Thymus (tissue), 11 donors: ENCODE results near the gene ARMC3. TPM values are rescaled to one million over a fixed set of nuclear protein-coding genes. Genes with fewer than 3 reads are reported as not detected.

Experiments
- DNase-seq, 9 donors: peaks; one replicate each; pipeline ENCODE4 v3.0.0-alpha.2; 2013; ENCODE audit warnings: low spot score in 9 of 9, low read depth in 6 of 9, missing footprints in 1 of 9
- H3K27ac ChIP-seq, 2 donors: one replicate each; pipeline ENCODE4 v1.5.1; 2013; ENCODE audit warnings: control low read depth in 1 of 2, low read depth in 1 of 2, low read length in 1 of 2, mild to moderate bottlenecking in 1 of 2, moderate library complexity in 1 of 2
- H3K27me3 ChIP-seq, 2 donors: one replicate each; pipeline ENCODE4 v1.5.1; 2013; ENCODE audit warnings: low read length in 1 of 2; ENCODE audit not compliant: control insufficient read depth in 2 of 2, insufficient read depth in 1 of 2
- H3K36me3 ChIP-seq, 2 donors: one replicate each; pipeline ENCODE4 v1.5.1; 2013; ENCODE audit warnings: low read length in 1 of 2, mild to moderate bottlenecking in 1 of 2, moderate library complexity in 1 of 2; ENCODE audit not compliant: control insufficient read depth in 2 of 2, insufficient read depth in 2 of 2
- H3K4me1 ChIP-seq, 2 donors: one replicate each; pipeline ENCODE4 v1.5.1; 2013; ENCODE audit warnings: low read length in 2 of 2; ENCODE audit not compliant: control insufficient read depth in 2 of 2, insufficient read depth in 2 of 2
- H3K4me3 ChIP-seq, 2 donors: one replicate each; pipeline ENCODE4 v1.5.1; 2013; ENCODE audit warnings: low read length in 2 of 2, control low read depth in 1 of 2, mild to moderate bottlenecking in 1 of 2
- H3K9me3 ChIP-seq, 2 donors: one replicate each; pipeline ENCODE4 v1.5.1; 2013; ENCODE audit warnings: low read length in 1 of 2, mild to moderate bottlenecking in 1 of 2; ENCODE audit not compliant: control insufficient read depth in 2 of 2, insufficient read depth in 1 of 2
- WGBS: extraction: QIAGEN DNeasy Blood & Tissue Kit; methylation state at CpG from one replicate; pipeline ENCODE4 v1.1.7; 2013; 5-methylcytosine and 5-hydroxymethylcytosine counted together
- polyA plus RNA-seq: library from polyadenylated mRNA; stranded (reverse); fragments of 200-250 nt; gene quantifications from one replicate; pipeline ENCODE4 v1.2.3, GENCODE V29; 2013
- total RNA-seq: library from RNA; stranded (reverse); fragments of 120-200 nt; gene quantifications from one replicate; pipeline ENCODE4 v1.2.4, GENCODE V29; 2013
- donor health status: healthy.

The ARMC3 gene
- total and polyA plus RNA-seq, 2 donors = 0.09 to 0.11 TPM

DNA sequence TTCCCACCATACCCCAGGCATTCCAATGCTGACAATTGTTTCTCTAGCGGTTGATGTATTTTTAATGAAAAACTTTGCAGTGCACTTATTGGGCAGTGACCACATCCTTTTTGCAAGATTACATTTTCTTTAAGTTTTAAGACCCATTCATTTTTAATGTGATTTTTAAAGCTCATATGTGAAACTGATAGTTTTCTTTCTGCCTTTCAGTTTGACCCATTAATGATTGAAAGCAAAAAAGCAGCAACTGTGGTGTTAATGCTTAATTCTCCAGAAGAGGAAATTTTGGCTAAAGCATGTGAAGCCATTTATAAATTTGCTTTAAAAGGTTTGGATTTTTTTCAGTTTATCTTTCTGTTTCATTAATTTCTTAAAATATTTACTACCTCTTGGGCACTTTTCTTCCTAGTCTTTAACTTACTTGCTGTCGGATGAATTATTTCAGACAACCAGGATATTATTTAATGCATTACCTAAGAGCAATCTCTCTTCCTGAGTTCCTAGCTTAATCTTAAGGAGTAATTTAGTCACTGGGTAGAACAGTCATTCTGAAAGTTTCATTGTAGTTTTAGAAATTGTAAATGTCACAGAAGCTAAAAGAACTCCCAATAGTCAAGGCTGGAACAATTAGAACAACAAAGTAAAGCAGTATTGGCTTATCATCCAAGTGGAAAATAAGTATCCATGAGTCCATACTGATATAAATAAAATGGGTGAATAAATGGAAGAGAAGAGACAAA, 18.3 kb downstream of the ARMC3 start:
- Histone ChIP-seq H3K27me3 (no peaks in the 10 kb centered on the region), H3K27ac (no peak overlapping the region), H3K4me3 (no peak overlapping the region), H3K4me1 (no peaks in the 10 kb centered on the region), H3K36me3 (no peaks in the 10 kb centered on the region), H3K9me3 (no peaks in the 10 kb centered on the region)
- 98% methylated on average over 2 of the region's 2 CpGs for WGBS
- DNase-seq = no peak

DNA sequence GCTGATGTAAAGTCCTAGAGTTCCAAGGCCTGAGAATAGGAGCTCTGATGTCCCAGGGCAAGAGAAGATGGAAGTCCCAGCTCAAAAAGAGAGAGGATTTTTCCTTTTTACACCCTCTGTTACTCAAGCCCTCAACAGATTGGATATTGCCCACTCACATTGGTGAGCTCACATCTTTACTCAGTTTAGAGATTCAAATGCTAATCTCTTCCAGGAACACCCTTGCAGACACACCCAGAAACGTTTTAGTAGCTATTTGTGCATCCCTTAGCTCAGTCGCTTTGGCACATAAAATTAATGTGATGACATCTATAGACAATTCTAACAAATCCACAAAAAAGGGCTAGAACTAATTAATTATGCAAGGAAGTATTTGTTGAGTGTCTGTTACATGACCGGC, 27.1 kb downstream of the ARMC3 start:
- Histone ChIP-seq H3K4me3 (no peak overlapping the region), H3K9me3 (no peaks in the 10 kb centered on the region), H3K36me3 (no peaks in the 10 kb centered on the region), H3K27ac (no peak overlapping the region), H3K27me3 (no peaks in the 10 kb centered on the region), H3K4me1 (no peaks in the 10 kb centered on the region)
- no peak for DNase-seq
- 91% methylated on average over 3 of the region's 3 CpGs for WGBS

DNA sequence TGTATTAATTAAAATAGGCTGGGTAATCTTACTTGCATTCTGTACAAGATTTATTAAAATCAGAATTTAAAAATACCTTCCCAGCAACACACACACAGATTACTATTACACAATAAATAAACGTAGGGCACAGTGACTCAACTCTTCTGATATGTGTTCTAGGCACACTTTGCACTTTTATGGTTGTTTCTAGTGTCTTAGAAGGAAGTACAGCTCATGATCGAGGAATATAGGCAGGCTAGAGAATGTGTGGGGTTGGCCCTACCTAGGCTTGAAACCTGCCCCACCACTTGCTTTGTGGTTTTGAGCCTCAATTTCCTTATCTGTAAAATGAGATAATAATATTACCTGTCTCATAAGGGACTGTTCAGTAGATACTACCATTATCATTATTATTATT, 30.5 kb downstream of the ARMC3 start:
- Histone ChIP-seq H3K27ac (no peak overlapping the region), H3K36me3 (no peaks in the 10 kb centered on the region), H3K4me3 (no peak overlapping the region), H3K4me1 (no peaks in the 10 kb centered on the region), H3K9me3 (no peaks in the 10 kb centered on the region), H3K27me3 (no peaks in the 10 kb centered on the region)
- no peak for DNase-seq
- 95% methylated on average over 2 of the region's 2 CpGs for WGBS

DNA sequence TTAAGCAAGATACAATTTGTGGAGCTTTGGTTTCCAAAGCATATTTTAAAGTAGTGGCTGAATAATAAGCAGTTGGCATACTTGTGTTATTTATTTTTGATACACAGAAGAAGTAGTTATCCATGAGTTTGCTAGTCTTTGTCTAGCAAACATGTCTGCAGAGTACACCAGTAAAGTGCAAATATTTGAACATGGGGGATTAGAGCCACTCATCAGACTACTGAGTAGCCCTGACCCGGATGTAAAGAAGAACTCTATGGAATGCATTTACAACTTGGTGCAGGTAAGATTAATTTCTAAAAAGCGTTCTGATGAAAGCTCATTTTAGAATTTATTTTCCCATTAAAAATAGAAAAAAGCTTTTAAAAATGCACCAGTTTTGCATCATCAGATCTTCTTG, 31.4 kb downstream of the ARMC3 start:
- H3K36me3 ChIP-seq = no peaks in the 10 kb centered on the region
- H3K9me3 ChIP-seq = no peaks in the 10 kb centered on the region
- no peak overlapping the region for H3K27ac ChIP-seq
- DNase-seq = no peak
- H3K27me3 ChIP-seq = no peaks in the 10 kb centered on the region
- WGBS = 94% methylated on average over 2 of the region's 2 CpGs
- H3K4me1 ChIP-seq = no peaks in the 10 kb centered on the region
- H3K4me3 ChIP-seq = no peak overlapping the region

DNA sequence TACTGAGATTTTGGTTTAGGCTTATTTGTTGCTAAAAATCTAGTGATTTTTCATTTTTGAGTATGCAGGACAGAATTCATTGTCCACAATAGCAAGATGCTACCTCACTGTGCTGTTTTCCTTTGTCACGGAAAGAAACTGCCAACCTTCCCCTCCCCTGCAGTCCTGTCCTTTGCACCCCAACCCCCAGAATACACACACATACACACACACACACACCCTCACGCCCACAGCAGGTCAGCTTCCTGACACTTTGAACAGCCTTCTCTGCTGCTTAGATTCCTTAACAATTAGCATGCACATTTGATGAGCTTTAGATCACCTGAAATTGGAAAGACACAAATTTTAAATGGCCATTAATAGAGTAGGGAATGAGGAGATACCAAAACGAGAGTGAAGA, 32.1 kb downstream of the ARMC3 start:
- WGBS = 89% methylated on average over 3 of the region's 3 CpGs

DNA sequence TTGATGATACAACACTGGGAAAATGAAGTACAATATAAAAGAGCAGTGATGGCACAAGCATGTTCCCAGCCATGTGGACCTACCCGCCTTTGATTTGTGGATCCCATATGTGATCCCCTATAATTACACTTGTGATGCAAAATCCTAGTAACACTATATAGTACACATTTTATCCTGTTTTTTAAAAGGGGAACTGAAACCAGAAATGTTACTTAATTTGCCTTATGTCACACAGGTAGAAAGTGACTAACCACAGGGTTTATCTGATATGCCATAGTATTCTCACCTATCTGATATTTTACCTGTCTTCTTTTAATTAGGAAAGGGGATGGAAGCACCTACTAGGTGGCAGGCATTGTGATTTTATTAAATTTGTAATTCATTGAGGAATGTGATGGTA, 35.0 kb downstream of the ARMC3 start:
- 99% methylated on average over 1 of the region's 1 CpG for WGBS
- H3K36me3 ChIP-seq = no peaks in the 10 kb centered on the region
- no peak overlapping the region for H3K27ac ChIP-seq
- H3K27me3 ChIP-seq = no peaks in the 10 kb centered on the region
- no peak for DNase-seq
- no peak overlapping the region for H3K4me3 ChIP-seq
- no peaks in the 10 kb centered on the region for H3K9me3 ChIP-seq
- H3K4me1 ChIP-seq = no peaks in the 10 kb centered on the region

More for the DNA sequence above, 32.1 kb downstream of the ARMC3 start:
- Histone ChIP-seq H3K27ac (no peak overlapping the region), H3K9me3 (no peaks in the 10 kb centered on the region), H3K4me3 (no peak overlapping the region), H3K27me3 (no peaks in the 10 kb centered on the region), H3K36me3 (no peaks in the 10 kb centered on the region), H3K4me1 (no peaks in the 10 kb centered on the region)
- no peak for DNase-seq

DNA sequence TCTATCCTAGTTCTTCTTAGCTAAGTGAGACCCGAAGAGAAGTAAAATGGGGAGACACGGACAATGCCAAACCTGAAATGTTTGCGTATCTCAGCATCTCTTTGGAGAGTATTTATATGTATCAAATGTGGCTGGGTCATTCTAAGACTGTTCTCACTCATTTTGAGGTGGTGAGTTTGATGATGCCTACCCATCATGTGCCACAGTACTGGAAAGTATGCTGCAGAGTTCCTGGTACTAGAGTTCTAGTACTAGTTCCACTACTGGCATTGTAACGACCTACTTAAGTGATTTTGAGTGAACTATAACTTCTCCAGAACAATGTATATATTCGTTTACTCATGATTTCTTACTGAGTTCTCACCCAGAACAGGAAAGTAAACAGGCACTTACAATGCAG, 41.9 kb downstream of the ARMC3 start:
- Histone ChIP-seq H3K4me1 (no peaks in the 10 kb centered on the region), H3K4me3 (no peak overlapping the region), H3K27me3 (no peaks in the 10 kb centered on the region), H3K36me3 (no peaks in the 10 kb centered on the region), H3K9me3 (no peaks in the 10 kb centered on the region), H3K27ac (no peak overlapping the region)
- WGBS = 96% methylated on average over 5 of the region's 5 CpGs
- no peak for DNase-seq

DNA sequence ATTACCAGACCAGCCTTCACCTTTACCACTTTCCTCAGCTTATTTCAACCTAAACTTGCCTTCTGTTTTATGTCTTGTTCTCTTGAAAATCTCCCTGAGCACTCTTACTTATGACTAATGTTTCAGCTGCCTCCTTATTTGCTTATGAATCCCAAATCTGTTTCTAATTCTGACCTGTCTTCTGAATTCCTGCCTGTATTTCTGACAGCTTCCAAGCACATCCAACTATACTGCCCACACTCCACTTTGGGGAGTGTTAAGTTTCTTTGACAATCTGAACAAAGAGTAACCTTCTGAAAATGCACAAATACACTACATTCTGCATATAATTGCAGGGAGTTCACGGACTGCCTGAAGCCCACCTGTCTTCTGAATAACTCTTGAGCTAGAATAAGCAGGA, 48.7 kb downstream of the ARMC3 start:
- DNase-seq = no peak
- no peaks in the 10 kb centered on the region for H3K4me1 ChIP-seq
- no peaks in the 10 kb centered on the region for H3K27me3 ChIP-seq
- WGBS = 99% methylated on average over 1 of the region's 1 CpG
- H3K36me3 ChIP-seq = no peaks in the 10 kb centered on the region
- no peaks in the 10 kb centered on the region for H3K9me3 ChIP-seq
- H3K27ac ChIP-seq = no peak overlapping the region
- H3K4me3 ChIP-seq = no peak overlapping the region

DNA sequence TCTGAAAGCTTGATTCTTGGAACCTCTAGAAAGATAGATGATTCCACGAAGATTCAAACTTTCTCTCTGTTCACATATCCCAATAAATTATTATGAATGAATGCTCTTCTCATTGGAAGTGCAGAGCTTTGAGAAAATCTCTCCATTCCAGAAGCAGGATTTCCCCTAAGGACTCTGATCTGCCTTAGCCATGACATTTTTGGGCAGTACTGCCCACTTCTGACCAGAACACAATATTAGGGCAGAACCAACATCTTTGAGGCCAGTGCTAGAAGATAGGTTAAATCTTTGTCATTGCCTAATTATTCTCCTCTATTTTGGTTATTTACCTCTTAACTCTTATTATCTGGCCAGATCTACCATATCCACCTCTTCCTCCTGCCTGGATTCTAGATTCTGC, 49.9 kb downstream of the ARMC3 start:
- Histone ChIP-seq H3K36me3 (no peaks in the 10 kb centered on the region), H3K4me3 (no peak overlapping the region), H3K27me3 (no peaks in the 10 kb centered on the region), H3K9me3 (no peaks in the 10 kb centered on the region), H3K27ac (no peak overlapping the region), H3K4me1 (no peaks in the 10 kb centered on the region)
- no peak for DNase-seq
- 99% methylated on average over 1 of the region's 1 CpG for WGBS
